GM12892 (cell line): Measurements from ENCODE around the gene KIF18B.

ENCODE experiments used
- POLR2A ChIP-seq: IDR thresholded peaks from 2 replicates; pipeline ENCODE4 v1.6.1; 2011; ENCODE audit warnings: low read depth, low read length, control low read depth
- TAF1 ChIP-seq: IDR thresholded peaks from 2 replicates; pipeline ENCODE4 v1.6.1; 2011; ENCODE audit warnings: low read depth, mild to moderate bottlenecking, control low read depth, low read length, borderline replicate concordance

DNA sequence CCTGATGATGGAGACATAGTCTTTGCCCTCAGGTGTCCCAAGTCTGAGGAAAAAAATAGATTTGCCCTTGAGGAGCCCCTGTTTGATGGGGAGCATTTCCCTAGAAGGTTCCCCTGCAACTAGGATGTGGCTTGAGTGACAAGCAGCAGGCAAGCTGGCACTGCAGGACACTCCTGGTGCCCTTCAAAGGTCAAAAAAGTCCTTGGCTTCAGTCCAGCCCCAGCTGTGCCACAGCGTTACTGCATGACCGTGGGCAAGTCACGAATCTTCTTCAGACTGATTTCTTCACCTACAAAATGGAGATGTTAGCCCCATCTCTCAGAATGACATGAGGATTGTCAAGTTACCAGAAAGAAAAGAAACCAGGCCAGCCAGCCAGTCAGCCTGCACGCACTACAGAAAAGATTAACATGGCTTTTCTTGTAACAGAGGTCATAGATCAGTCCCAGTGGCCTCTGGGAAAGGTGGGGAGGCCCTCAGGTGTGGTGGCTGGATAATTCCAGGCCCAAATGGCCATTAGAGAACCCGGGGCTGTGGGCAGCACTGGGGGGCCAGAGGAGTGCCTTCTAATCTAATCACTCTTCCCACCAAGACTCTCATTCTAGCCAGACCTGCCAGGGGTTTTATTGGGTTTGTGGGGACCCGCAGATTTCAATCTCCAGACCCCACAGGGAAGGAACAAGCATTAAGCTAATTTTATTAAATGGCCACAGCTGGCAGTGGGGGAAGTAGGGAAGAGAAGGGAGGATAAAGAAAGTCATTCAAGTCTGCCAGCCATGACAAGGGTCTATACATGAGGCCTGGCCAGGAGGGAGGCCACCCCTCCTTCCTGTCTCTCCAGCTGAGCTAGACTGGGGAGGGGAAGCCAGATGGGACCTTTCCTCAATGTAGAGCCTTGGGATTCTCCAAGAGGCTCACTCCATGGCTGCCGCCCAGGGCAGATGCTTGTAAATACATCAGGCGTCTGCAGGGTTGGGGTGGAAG is 9.7 kb upstream of the KIF18B start:
- TF ChIP-seq TAF1 (no peak), POLR2A (no peak)
